CD4-positive, alpha-beta memory T cell (primary cell): ENCODE data around the gene LMF1. TPM values are rescaled to one million over a fixed set of nuclear protein-coding genes. Genes with fewer than 3 reads are reported as not detected.
A peak's percentile ranks its signal among the peaks of the same experiment; 100 is the strongest.
"Not testable (repeated sequence)": the region's sequence is repeated elsewhere in the genome, so short reads cannot be mapped to it uniquely, and the experiment has no call there.

Source experiments
- CTCF ChIA-PET: fragments of 350-600 bp; sonication (Branson Sonifier 250); formaldehyde crosslinking; loops from one replicate; lab custom pipeline; 2021; ENCODE audit warnings: inconsistent platforms; ENCODE audit not compliant: partially characterized antibody; lab: Charles Lee
- POLR2A ChIA-PET: fragments of 350-600 bp; sonication (Branson Sonifier 250); formaldehyde crosslinking; loops from one replicate; lab custom pipeline; 2021; ENCODE audit not compliant: partially characterized antibody; lab: Charles Lee
- DNase-seq, 5 donors: peaks; one replicate each; pipeline versions ENCODE4 v3.0.0 to v3.0.0-alpha.2; 2020 to 2022; ENCODE audit warnings: mixed read lengths in 1 of 5
- H3K27ac ChIP-seq: one replicate; pipeline ENCODE4 v1.7.0; 2013; ENCODE audit warnings: low read depth, low read length
- H3K27me3 ChIP-seq: 2 replicates; pipeline ENCODE4 v1.7.0; 2013; ENCODE audit warnings: mild to moderate bottlenecking, low read length, moderate library complexity; ENCODE audit not compliant: insufficient read depth
- H3K36me3 ChIP-seq: 2 replicates; pipeline ENCODE4 v1.7.0; 2013; ENCODE audit warnings: mild to moderate bottlenecking, low read length, moderate library complexity; ENCODE audit not compliant: insufficient read depth
- H3K4me1 ChIP-seq: 2 replicates; pipeline ENCODE4 v1.7.0; 2013; ENCODE audit warnings: mild to moderate bottlenecking, low read length, moderate library complexity; ENCODE audit not compliant: insufficient read depth
- H3K4me3 ChIP-seq, 2 donors: one replicate each; pipeline ENCODE4 v1.7.0; 2013; ENCODE audit warnings: low read length in 2 of 2, mild to moderate bottlenecking in 1 of 2
- H3K9me3 ChIP-seq, 2 donors: one replicate each; pipeline ENCODE4 v1.7.0; 2013; ENCODE audit warnings: low read length in 2 of 2, control low read depth in 1 of 2; ENCODE audit not compliant: control insufficient read depth in 1 of 2
- H3K27ac Mint-ChIP-seq, 7 donors: one replicate each; pipeline ENCODE4 v1.8.0; 2020 to 2021; ENCODE audit warnings: mixed read lengths in 7 of 7, mild to moderate bottlenecking in 6 of 7, inconsistent platforms in 3 of 7, moderate library complexity in 3 of 7
- H3K27me3 Mint-ChIP-seq, 2 donors: one replicate each; pipeline ENCODE4 v1.8.0; 2020 to 2021; ENCODE audit warnings: mixed read lengths in 2 of 2
- H3K36me3 Mint-ChIP-seq, 2 donors: one replicate each; pipeline ENCODE4 v1.8.0; 2020 to 2021; ENCODE audit warnings: mixed read lengths in 2 of 2, inconsistent platforms in 1 of 2, mild to moderate bottlenecking in 1 of 2
- H3K4me1 Mint-ChIP-seq, 4 donors: one replicate each; pipeline ENCODE4 v1.8.0; 2020 to 2021; ENCODE audit warnings: mixed read lengths in 4 of 4, mild to moderate bottlenecking in 1 of 4
- H3K4me3 Mint-ChIP-seq, 8 donors: one replicate each; pipeline ENCODE4 v1.8.0; 2020 to 2021; ENCODE audit warnings: mixed read lengths in 8 of 8, mild to moderate bottlenecking in 7 of 8, moderate library complexity in 6 of 8, inconsistent platforms in 3 of 8
- H3K9me3 Mint-ChIP-seq, 8 donors: one replicate each; pipeline ENCODE4 v1.8.0; 2020 to 2021; ENCODE audit warnings: mixed read lengths in 8 of 8, mild to moderate bottlenecking in 5 of 8, inconsistent platforms in 3 of 8, moderate library complexity in 1 of 8
- intact Hi-C: fragments of 100-400 bp; cut with micrococcal nuclease; formaldehyde crosslinking; loops from one replicate; pipeline ENCODE4 v1.15.1; 2023
- polyA plus RNA-seq, 2 donors: library from polyadenylated mRNA; unstranded; fragments of 300-500 nt; fragmentation: Illumina TruSeq; gene quantifications; one replicate each; pipeline ENCODE4 v1.2.3, GENCODE V29; 2021
- total RNA-seq, 2 experiments: library from RNA; stranded (reverse); gene quantifications; one replicate each; pipeline ENCODE4 v1.2.3, GENCODE V29; 2021

LMF1 gene
- total and polyA plus RNA-seq, 4 experiments from 2014 or later, result 8.5 to 59.7 (median 32.6) TPM

DNA sequence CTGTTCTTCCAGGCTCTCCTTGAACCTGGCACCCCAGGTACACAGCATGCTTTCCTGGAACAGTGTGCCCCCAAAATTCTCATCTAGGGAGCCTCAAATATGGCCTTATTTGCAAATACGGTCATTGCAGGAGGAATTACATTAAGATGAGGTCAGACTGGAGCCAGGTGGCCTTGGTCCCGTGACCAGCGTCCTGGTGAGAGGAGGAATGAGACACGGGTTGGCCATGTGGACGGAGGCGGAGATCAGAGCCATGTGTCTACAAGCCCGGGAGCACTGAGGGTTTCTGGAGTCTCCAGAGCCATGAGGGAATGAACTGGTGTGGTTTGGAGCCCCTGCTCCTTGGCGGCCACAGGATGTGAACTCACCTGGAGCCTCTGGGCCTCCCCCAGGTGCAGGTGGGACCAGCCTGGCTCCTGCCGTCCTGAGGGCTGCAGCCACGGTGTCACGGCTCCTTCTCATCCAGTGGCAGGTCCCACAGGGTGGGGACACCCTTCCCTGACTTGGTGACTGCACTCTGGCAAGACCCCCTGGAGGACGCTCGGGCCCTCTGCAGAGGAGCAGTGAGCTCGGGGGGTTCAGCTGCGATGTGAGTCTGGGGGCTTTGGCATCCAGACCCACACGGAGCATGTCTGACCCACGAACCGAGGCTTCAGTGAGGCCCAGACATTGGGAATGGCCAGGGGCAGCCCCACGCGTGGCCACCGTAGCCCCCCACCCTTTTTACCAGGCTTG is 148.4 kb downstream of the LMF1 start:
- ChIA-PET CTCF (no interaction called here), POLR2A (no interaction called here)
- peaks cover 7 to 10% of the 10 kb centered on the region in 2 donors for H3K27me3 Mint-ChIP-seq
- no peak overlapping the region for H3K4me3 Mint-ChIP-seq
- intact Hi-C loops, result no loop called here
- H3K4me1 ChIP-seq, result peaks cover 14% of the 10 kb centered on the region
- DNase-seq, result no peak
- H3K36me3 Mint-ChIP-seq, result no peaks in the 10 kb centered on the region
- no peak overlapping the region for H3K27ac Mint-ChIP-seq
- peaks cover 0 to 1% (median 0%) of the 10 kb centered on the region in 8 donors for H3K9me3 Mint-ChIP-seq
- peaks cover 0 to 16% (median 7%) of the 10 kb centered on the region in 4 donors for H3K4me1 Mint-ChIP-seq
- H3K36me3 ChIP-seq, result no peaks in the 10 kb centered on the region
- no peak overlapping the region for H3K4me3 ChIP-seq
- no peaks in the 10 kb centered on the region for H3K27me3 ChIP-seq
- no peak overlapping the region for H3K27ac ChIP-seq
- H3K9me3 ChIP-seq, result no peaks in the 10 kb centered on the region

DNA sequence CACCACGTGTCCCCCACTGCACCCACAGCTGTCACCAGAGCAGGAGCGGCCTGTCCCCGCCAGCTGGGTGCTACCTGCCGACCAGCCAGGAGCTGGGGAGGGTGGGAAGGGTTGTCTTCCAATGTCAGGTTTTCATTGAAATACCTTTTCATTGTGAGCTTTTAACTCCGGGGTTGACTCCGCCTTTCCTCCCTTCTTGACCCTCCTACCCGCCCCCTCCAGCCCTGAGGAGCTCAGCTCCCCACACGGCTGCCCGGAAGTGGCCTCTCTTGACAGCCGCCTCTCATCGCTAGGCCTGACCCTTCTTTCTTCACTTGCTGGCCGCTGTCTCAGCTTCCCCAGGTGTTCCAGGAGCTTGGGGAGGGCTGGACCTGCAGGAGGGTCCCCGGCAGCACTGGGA is 149.0 kb downstream of the LMF1 start:
- intact Hi-C loops, result no loop called here
- Mint-ChIP-seq H3K4me3 (no peak overlapping the region), H3K36me3 (no peaks in the 10 kb centered on the region), H3K27me3 (peaks cover 7 to 10% of the 10 kb centered on the region in 2 donors), H3K27ac (no peak overlapping the region), H3K4me1 (peaks cover 0 to 16% (median 7%) of the 10 kb centered on the region in 4 donors), H3K9me3 (no peaks in the 10 kb centered on the region)
- Histone ChIP-seq H3K4me1 (peaks cover 14% of the 10 kb centered on the region), H3K27me3 (no peaks in the 10 kb centered on the region), H3K4me3 (no peak overlapping the region), H3K9me3 (no peaks in the 10 kb centered on the region), H3K27ac (no peak overlapping the region), H3K36me3 (no peaks in the 10 kb centered on the region)
- ChIA-PET POLR2A (no interaction called here), CTCF (no interaction called here)
- no peak for DNase-seq

DNA sequence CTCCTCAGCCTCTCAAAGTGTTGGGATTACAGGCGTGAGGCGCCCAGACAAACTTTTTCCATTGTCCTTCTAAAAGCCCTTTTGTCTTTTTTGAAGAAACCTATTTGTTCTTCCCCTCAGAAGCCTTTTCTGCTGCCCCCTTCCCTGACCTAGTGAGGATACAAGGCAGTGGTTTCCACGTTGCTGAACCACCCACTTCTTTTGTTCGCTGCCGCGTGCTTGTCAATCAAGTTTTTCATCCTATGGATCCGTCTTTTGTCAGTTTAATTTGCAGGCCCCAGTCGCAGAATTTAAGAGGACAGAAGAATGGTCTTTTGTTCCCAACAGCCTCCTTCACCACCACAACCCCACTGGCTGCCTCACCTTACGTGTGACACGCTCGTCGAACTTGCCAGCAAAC is 150.0 kb downstream of the LMF1 start:
- H3K36me3 Mint-ChIP-seq, result no peaks in the 10 kb centered on the region
- Histone ChIP-seq H3K27ac (no peak overlapping the region), H3K27me3 (peaks cover 3% of the 10 kb centered on the region), H3K36me3 (no peaks in the 10 kb centered on the region), H3K4me1 (peaks cover 14% of the 10 kb centered on the region), H3K4me3 (no peak overlapping the region), H3K9me3 (no peaks in the 10 kb centered on the region)
- peaks cover 0 to 16% (median 7%) of the 10 kb centered on the region in 4 donors for H3K4me1 Mint-ChIP-seq
- peaks cover 9 to 11% of the 10 kb centered on the region in 2 donors for H3K27me3 Mint-ChIP-seq
- intact Hi-C loops, result no loop called here
- POLR2A ChIA-PET, result interaction anchor here (0.6 kb wide), 1 partner anchor 12 kb away, joined by 3 read pairs; no protein-coding TSS in a partner anchor
- CTCF ChIA-PET, result interaction anchor here (1.7 kb wide), 1 partner anchor 237 kb away, joined by 5 read pairs; no protein-coding TSS in a partner anchor
- no peak overlapping the region for H3K4me3 Mint-ChIP-seq
- no peaks in the 10 kb centered on the region for H3K9me3 Mint-ChIP-seq
- H3K27ac Mint-ChIP-seq, result peak overlapping the region in 1 of 7 donors; percentile 25
- no peak for DNase-seq

GRCh38 chr16:820044-820408 is 150.8 kb downstream of the LMF1 start:
- H3K27me3 ChIP-seq, H3K36me3 Mint-ChIP-seq, H3K27ac ChIP-seq, H3K27me3 Mint-ChIP-seq, intact Hi-C loops, H3K36me3 ChIP-seq, H3K9me3 ChIP-seq, H3K9me3 Mint-ChIP-seq, H3K4me3 ChIP-seq: not testable (repeated sequence)
- peaks cover 0 to 16% (median 7%) of the 10 kb centered on the region in 4 donors for H3K4me1 Mint-ChIP-seq
- ChIA-PET POLR2A (interaction anchor here (1.1 to 1.2 kb wide), 2 partner anchors 99 to 177 kb away, joined by 3 read pairs; partner anchors contain the start of gene ANTKMT), CTCF (interaction anchor here (1.7 kb wide), 1 partner anchor 238 kb away, joined by 5 read pairs; no protein-coding TSS in a partner anchor)
- H3K4me1 ChIP-seq, result peaks cover 14% of the 10 kb centered on the region
- peak in 1 of 5 donors; percentile 3 for DNase-seq
- peak overlapping the region in 6 of 7 donors; percentile 39 to 93 (median 86) for H3K27ac Mint-ChIP-seq
- peak overlapping the region in 5 of 8 donors; percentile 51 to 82 (median 68) for H3K4me3 Mint-ChIP-seq

DNA sequence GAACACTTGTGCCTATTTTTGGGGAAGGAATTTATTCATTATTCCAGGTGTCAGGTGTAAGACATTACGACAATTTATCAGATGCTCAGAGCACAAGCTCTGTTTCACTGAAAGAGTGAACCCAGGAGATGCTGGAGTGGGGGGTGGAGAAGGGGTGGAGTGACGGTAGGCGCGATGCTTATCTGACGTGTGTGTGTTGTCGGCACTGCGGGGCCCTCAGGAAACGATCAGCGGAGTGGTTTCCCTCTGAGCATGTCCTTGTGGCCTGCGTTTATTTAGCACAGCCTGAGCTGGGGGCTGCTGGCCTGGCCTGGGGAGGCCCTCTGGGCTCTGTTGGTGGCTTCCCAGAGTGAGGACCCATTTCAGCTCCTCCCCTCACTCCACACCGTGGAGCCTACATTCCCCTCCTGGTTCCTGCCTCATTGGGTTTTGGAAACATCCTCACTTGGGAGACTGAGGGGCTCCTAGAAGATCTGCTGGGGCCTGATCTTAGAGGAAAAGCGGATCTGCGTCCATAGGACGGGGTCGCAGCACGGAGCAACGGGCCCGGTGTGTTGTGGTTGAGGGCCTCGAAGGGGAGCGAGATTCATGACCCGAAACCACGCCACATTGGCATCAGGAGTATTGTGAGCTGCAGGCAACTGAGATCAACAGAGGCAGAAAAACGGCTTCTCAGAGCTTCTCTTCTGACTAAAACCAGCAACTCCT is 151.3 kb downstream of the LMF1 start:
- H3K27me3 ChIP-seq, result peaks cover 5% of the 10 kb centered on the region
- Mint-ChIP-seq H3K27ac (peak overlapping the region; percentile 77 to 93 (median 88)), H3K4me3 (peak overlapping the region; percentile 10 to 82 (median 60)), H3K4me1 (peaks cover 0 to 16% (median 7%) of the 10 kb centered on the region in 4 donors), H3K9me3 (no peaks in the 10 kb centered on the region), H3K36me3 (no peaks in the 10 kb centered on the region), H3K27me3 (peaks cover 12% of the 10 kb centered on the region in 2 donors)
- H3K27ac ChIP-seq, result no peak overlapping the region
- H3K9me3 ChIP-seq, result no peaks in the 10 kb centered on the region
- ChIA-PET POLR2A (interaction anchor here (0.8 to 1.2 kb wide), 3 partner anchors 35 to 178 kb away, joined by 3 read pairs; partner anchors contain the start of gene ANTKMT), CTCF (interaction anchor here (1.2 to 1.7 kb wide), 2 partner anchors 236 to 238 kb away, joined by 4 to 5 read pairs; no protein-coding TSS in a partner anchor)
- DNase-seq, result peak; percentile 42 to 76 (median 59)
- H3K36me3 ChIP-seq, result no peaks in the 10 kb centered on the region
- peaks cover 14% of the 10 kb centered on the region for H3K4me1 ChIP-seq
- intact Hi-C loops, result no loop called here
- no peak overlapping the region for H3K4me3 ChIP-seq

DNA sequence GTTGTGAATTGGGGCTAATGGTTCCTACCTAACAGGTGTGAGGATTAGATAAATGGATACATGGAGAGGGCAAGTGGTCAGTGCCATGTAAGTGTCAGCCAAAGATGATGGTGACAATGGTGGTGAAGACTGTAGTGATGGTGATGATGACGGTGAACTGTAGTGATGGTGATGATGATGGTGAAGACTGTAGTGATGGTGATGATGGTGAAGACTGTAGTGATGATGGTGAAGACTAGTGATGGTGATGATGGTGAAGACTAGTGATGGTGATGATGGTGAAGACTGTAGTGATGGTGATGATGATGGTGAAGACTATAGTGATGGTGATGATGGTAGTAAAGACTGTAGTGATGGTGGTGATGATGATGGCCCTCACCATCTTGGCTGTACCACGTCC is 152.2 kb downstream of the LMF1 start:
- Mint-ChIP-seq H3K9me3 (no peaks in the 10 kb centered on the region), H3K4me3 (no peak overlapping the region), H3K36me3 (no peaks in the 10 kb centered on the region), H3K27ac (no peak overlapping the region), H3K4me1 (peaks cover 0 to 16% (median 7%) of the 10 kb centered on the region in 4 donors), H3K27me3 (peaks cover 12 to 16% of the 10 kb centered on the region in 2 donors)
- CTCF ChIA-PET, result interaction anchor here (1.2 kb wide), 1 partner anchor 236 kb away, joined by 4 read pairs; no protein-coding TSS in a partner anchor
- intact Hi-C loops, result no loop called here
- Histone ChIP-seq H3K27ac (no peak overlapping the region), H3K9me3 (no peaks in the 10 kb centered on the region), H3K4me3 (no peak overlapping the region), H3K27me3 (peaks cover 5% of the 10 kb centered on the region), H3K4me1 (peaks cover 18% of the 10 kb centered on the region), H3K36me3 (no peaks in the 10 kb centered on the region)
- no peak for DNase-seq
- POLR2A ChIA-PET, result interaction anchor here (0.8 to 1.2 kb wide), 2 partner anchors 34 to 98 kb away, joined by 3 read pairs; partner anchors contain the start of gene ANTKMT

DNA sequence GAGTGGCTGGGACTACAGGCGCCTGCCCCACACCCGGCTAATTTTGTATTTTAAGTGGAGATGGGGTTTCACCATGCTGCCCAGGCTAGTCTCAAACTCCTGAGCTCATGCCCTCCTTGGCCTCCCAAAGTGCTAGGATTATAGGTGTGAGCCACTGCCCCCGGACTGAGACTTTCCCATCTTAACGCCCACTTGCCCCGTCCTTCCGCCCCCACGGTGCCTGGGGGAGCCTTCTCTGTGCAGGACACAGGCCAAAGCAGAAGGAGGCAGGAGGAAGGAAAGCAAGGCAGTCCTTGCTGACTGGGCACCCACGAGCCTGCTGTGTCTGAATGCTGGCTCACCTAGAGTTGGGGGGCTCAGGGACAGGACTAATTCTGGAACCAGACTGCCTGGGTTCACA is 152.7 kb downstream of the LMF1 start:
- H3K36me3 Mint-ChIP-seq, result no peaks in the 10 kb centered on the region
- Histone ChIP-seq H3K36me3 (no peaks in the 10 kb centered on the region), H3K4me1 (peaks cover 18% of the 10 kb centered on the region), H3K27ac (no peak overlapping the region), H3K4me3 (no peak overlapping the region), H3K27me3 (peaks cover 5% of the 10 kb centered on the region), H3K9me3 (no peaks in the 10 kb centered on the region)
- intact Hi-C loops, result no loop called here
- POLR2A ChIA-PET, result no interaction called here
- peaks cover 10 to 16% of the 10 kb centered on the region in 2 donors for H3K27me3 Mint-ChIP-seq
- peak in 1 of 5 donors; percentile 17 for DNase-seq
- H3K4me3 Mint-ChIP-seq, result no peak overlapping the region
- CTCF ChIA-PET, result no interaction called here
- no peak overlapping the region for H3K27ac Mint-ChIP-seq
- H3K4me1 Mint-ChIP-seq, result peaks cover 0 to 16% (median 7%) of the 10 kb centered on the region in 4 donors
- no peaks in the 10 kb centered on the region for H3K9me3 Mint-ChIP-seq
